IMR-90 (cell line): Measurements from ENCODE around the gene MTA2. TPM values are rescaled to one million over a fixed set of nuclear protein-coding genes. Genes with fewer than 3 reads are reported as not detected.
A peak's percentile ranks its signal among the peaks of the same experiment; 100 is the strongest.

Experiments used
- ATAC-seq: fragments of 200-7000 bp; cut with Tn5 transposase; 2 replicates; pipeline ENCODE4 v1.9.1; 2020; ENCODE audit warnings: low read depth, mild to moderate bottlenecking, moderate library complexity
- BruUV-seq: library from RNA; stranded (reverse); fragments of 400-500 nt; replicated peaks from 2 replicates; lab custom pipeline; 2021; lab: Mats Ljungman, UMichigan
- CTCF ChIA-PET: fragments of 300-600 bp; formaldehyde crosslinking; extraction: SDS; loops from one replicate; lab custom pipeline; 2021; ENCODE audit warnings: antibody characterized with exemption; lab: Yijun Ruan, JAX
- POLR2A ChIA-PET: fragments of 300-600 bp; sonication (Branson Sonifier 250); formaldehyde crosslinking; loops from one replicate; lab custom pipeline; 2022; ENCODE audit warnings: antibody characterized with exemption; ENCODE audit not compliant: unreplicated experiment; lab: Charles Lee
- DNase-seq: peaks from one replicate; pipeline ENCODE4 v3.0.0; 2013
- H2AFZ ChIP-seq: replicated peaks from 2 replicates; pipeline ENCODE3; 2013; ENCODE audit warnings: low read length, mild to moderate bottlenecking; ENCODE audit not compliant: poor library complexity
- H2AK5ac ChIP-seq: 2 replicates; pipeline ENCODE4 v1.6.1; 2013; ENCODE audit warnings: low read depth, low read length, inconsistent platforms
- H2AK9ac ChIP-seq: replicated peaks from 2 replicates; pipeline ENCODE3; 2013; ENCODE audit warnings: mild to moderate bottlenecking, low read depth, low read length, moderate library complexity; ENCODE audit not compliant: poor library complexity
- H2BK120ac ChIP-seq: 2 replicates; pipeline ENCODE4 v1.6.1; 2013; ENCODE audit warnings: low read depth, low read length, inconsistent platforms
- H2BK15ac ChIP-seq: 3 replicates; pipeline ENCODE4 v1.6.1; 2013; ENCODE audit warnings: low read depth, low read length, inconsistent platforms
- H2BK20ac ChIP-seq: 2 replicates; pipeline ENCODE4 v1.6.1; 2013; ENCODE audit warnings: low read depth, mild to moderate bottlenecking, inconsistent platforms, low read length, moderate library complexity
- H2BK5ac ChIP-seq: 2 replicates; pipeline ENCODE4 v1.6.1; 2013; ENCODE audit warnings: mild to moderate bottlenecking, low read depth, low read length, inconsistent platforms; ENCODE audit not compliant: poor library complexity, severe bottlenecking
- H3K14ac ChIP-seq: replicated peaks from 2 replicates; pipeline ENCODE4 v1.6.1; 2013; ENCODE audit warnings: low read depth, low read length, inconsistent platforms
- H3K18ac ChIP-seq: 2 replicates; pipeline ENCODE4 v1.6.1; 2013; ENCODE audit warnings: low read depth, low read length, control low read depth
- H3K23ac ChIP-seq: 2 replicates; pipeline ENCODE4 v1.6.1; 2013; ENCODE audit warnings: low read depth, low read length, inconsistent platforms
- H3K27ac ChIP-seq: 2 replicates; pipeline ENCODE4 v1.5.1; 2013; ENCODE audit warnings: mild to moderate bottlenecking, control low read depth, low read length; ENCODE audit not compliant: insufficient read depth
- H3K27me3 ChIP-seq: 2 replicates; pipeline ENCODE4 v1.6.1; 2013; ENCODE audit warnings: low read length; ENCODE audit not compliant: control insufficient read depth, insufficient read depth
- H3K36me3 ChIP-seq: 2 replicates; pipeline ENCODE4 v1.6.1; 2013; ENCODE audit warnings: low read length, mixed read lengths; ENCODE audit not compliant: control insufficient read depth, insufficient read depth
- H3K4ac ChIP-seq: 2 replicates; pipeline ENCODE4 v1.6.1; 2013; ENCODE audit warnings: low read depth, low read length, inconsistent platforms
- H3K4me1 ChIP-seq: 2 replicates; pipeline ENCODE4 v1.6.1; 2013; ENCODE audit warnings: low read length, mixed read lengths; ENCODE audit not compliant: control insufficient read depth, insufficient read depth
- H3K4me2 ChIP-seq: 2 replicates; pipeline ENCODE4 v1.6.1; 2013; ENCODE audit warnings: low read depth, mild to moderate bottlenecking, control low read depth, low read length, moderate library complexity
- H3K4me3 ChIP-seq: 2 replicates; pipeline ENCODE4 v1.5.1; 2013; ENCODE audit warnings: low read depth, mild to moderate bottlenecking, control low read depth, low read length, moderate library complexity; ENCODE audit not compliant: insufficient read depth
- H3K56ac ChIP-seq: 2 replicates; pipeline ENCODE4 v1.6.1; 2013; ENCODE audit warnings: low read length, inconsistent platforms; ENCODE audit not compliant: insufficient read depth; ENCODE audit errors: extremely low read depth
- H3K79me1 ChIP-seq, 2 experiments: 2 replicates each; pipeline ENCODE4 v1.6.1; 2013; ENCODE audit warnings: low read length in 2 of 2, inconsistent platforms in 1 of 2, low read depth in 1 of 2
- H3K9ac ChIP-seq: 2 replicates; pipeline ENCODE4 v1.6.1; 2013; ENCODE audit warnings: low read depth, low read length, control low read depth
- H3K9me1 ChIP-seq: 2 replicates; pipeline ENCODE4 v1.6.1; 2013; ENCODE audit warnings: low read length, inconsistent platforms; ENCODE audit not compliant: insufficient read depth
- H3K9me3 ChIP-seq: 2 replicates; pipeline ENCODE4 v1.6.1; 2013; ENCODE audit warnings: low read length; ENCODE audit not compliant: control insufficient read depth, insufficient read depth
- H4K20me1 ChIP-seq: 2 replicates; pipeline ENCODE4 v1.6.1; 2013; ENCODE audit warnings: low read length, inconsistent platforms; ENCODE audit not compliant: insufficient read depth
- H4K5ac ChIP-seq: 2 replicates; pipeline ENCODE4 v1.6.1; 2013; ENCODE audit warnings: mild to moderate bottlenecking, low read depth, low read length, control low read depth
- H4K8ac ChIP-seq, 2 experiments: 2 replicates each; pipeline ENCODE4 v1.6.1; 2013; ENCODE audit warnings: low read depth in 2 of 2, low read length in 2 of 2, control low read depth in 1 of 2, inconsistent platforms in 1 of 2
- H4K91ac ChIP-seq: 2 replicates; pipeline ENCODE4 v1.6.1; 2013; ENCODE audit warnings: low read depth, low read length, inconsistent platforms; ENCODE audit not compliant: insufficient read depth
- CEBPB ChIP-seq: IDR thresholded peaks from 2 replicates; pipeline ENCODE4 v1.6.1; 2012; ENCODE audit warnings: low read depth, low read length, improper control_type of control experiment
- MXI1 ChIP-seq: IDR thresholded peaks from 2 replicates; pipeline ENCODE4 v1.6.1; 2012; ENCODE audit warnings: low read depth, mild to moderate bottlenecking, low read length, moderate library complexity, borderline replicate concordance
- whole genome bisulfite sequencing, 2 experiments: methylation state at CpG; one replicate each; pipeline versions ENCODE4 v1.1.5 to v1.1.7; 2013; ENCODE audit warnings: missing lambda C conversion rate in 2 of 2; ENCODE audit not compliant: insufficient read length in 1 of 2; ENCODE audit errors: extremely low coverage in 2 of 2; 5-methylcytosine and 5-hydroxymethylcytosine counted together
- dilution Hi-C: fragments of 300-500 bp; cut with HindIII; formaldehyde crosslinking; loops from one replicate; pipeline ENCODE4 v1.14.3; 2018; ENCODE audit warnings: low sequenced_read_pairs; ENCODE audit not compliant: unreplicated experiment
- in situ Hi-C: fragments of 300-500 bp; cut with MboI; formaldehyde crosslinking; loops from 3 replicates; pipeline ENCODE4 v1.14.3; 2019; ENCODE audit warnings: low sequenced_read_pairs, inconsistent platforms, mixed read lengths
- intact Hi-C: fragments of 100-400 bp; cut with micrococcal nuclease; formaldehyde crosslinking; loops from 2 replicates; pipeline ENCODE4 v1.10.0; 2022
- polyA plus RNA-seq, 3 experiments: library from polyadenylated mRNA; depleted of rRNA; stranded (reverse); fragments of >200 nt; gene quantifications; 2 replicates each; pipeline ENCODE4 v1.2.3, GENCODE V29; 2012; ENCODE audit warnings: low replicate concordance in 1 of 3
- total RNA-seq: library from RNA; depleted of rRNA; stranded (reverse); fragments of >200 nt; gene quantifications from 2 replicates; pipeline ENCODE4 v1.2.3, GENCODE V29; 2012
- TF ChIP-seq, protein P1 (sequence below): conservative IDR thresholded peaks from 2 replicates; pipeline ENCODE4 v1.5.1; 2012; ENCODE audit warnings: mild to moderate bottlenecking, low read depth, low read length, improper control_type of control experiment
- TF ChIP-seq, protein P2 (sequence below): fragments of 150-350 bp; IDR thresholded peaks from 2 replicates; pipeline ENCODE4 v1.6.1; 2017; ENCODE audit warnings: mild to moderate bottlenecking, antibody characterized with exemption, low read length, low read depth

MTA2 gene
- total and polyA plus RNA-seq, 2 of the 4 experiments (the other 2 are of a cell fraction): 34.8 to 136 TPM

DNA sequence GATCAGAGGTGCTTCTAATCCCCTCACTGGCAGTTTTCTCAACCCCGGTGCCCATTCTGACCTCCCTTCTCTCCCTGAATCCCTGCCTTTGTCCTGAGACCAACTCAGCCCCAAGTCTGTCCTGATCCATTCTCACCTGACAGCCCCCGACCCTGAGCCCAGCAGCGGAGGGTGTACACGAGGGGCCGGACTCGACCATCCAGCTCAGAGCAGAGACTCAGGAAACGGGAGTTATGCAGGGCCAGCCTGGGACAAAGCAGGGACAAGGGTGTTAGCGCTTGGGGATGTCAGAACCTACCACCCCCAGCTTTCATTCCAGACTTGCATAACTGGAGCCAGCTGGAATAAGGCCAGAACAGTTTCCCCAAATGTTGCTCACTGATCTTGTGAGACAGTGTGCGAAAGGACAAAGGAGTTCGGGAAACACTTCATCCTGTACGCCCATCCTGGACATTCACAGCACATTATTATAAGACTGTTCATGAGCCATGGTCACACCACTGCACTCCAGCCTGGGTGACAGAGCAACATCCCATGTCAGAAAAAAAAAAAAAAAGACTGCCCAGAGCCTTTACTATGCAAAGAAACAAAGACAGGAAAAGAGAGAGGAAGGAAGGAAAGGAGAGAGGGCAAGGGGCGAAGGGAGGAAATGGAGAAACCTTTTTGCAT, 24.5 kb downstream of the MTA2 start:
- Histone ChIP-seq H3K4ac (no peak overlapping the region; the same call in 1 of the 2 replicates), H3K4me3 (no peak overlapping the region), H2AFZ (peak overlapping the region; percentile 21), H3K18ac (no peak overlapping the region), H3K9me1 (peaks cover 8% of the 10 kb centered on the region), H4K91ac (no peak overlapping the region), H4K5ac (no peak overlapping the region), H2BK120ac (no peak overlapping the region), H3K56ac (no peak overlapping the region), H2AK5ac (peak overlapping the region; percentile 26; the same call in 1 of the 2 replicates), H3K36me3 (peaks cover 37% of the 10 kb centered on the region), H3K9ac (no peak overlapping the region), H3K79me1 (peaks cover 10 to 50% of the 10 kb centered on the region in 2 experiments; a peak in 3 of 4 replicates), H4K20me1 (peaks cover 11% of the 10 kb centered on the region), H2BK5ac (no peak overlapping the region), H3K27me3 (no peaks in the 10 kb centered on the region), H3K4me2 (no peak overlapping the region), H3K23ac (peak overlapping the region; percentile 50; the same call in 1 of the 2 replicates), H2BK15ac (no peak overlapping the region), H3K4me1 (peaks cover 11% of the 10 kb centered on the region), H2AK9ac (peak overlapping the region; percentile 89), H3K9me3 (no peaks in the 10 kb centered on the region), H3K14ac (no peak overlapping the region), H2BK20ac (no peak overlapping the region), H4K8ac (no peak overlapping the region), H3K27ac (no peak overlapping the region)
- no peak for TF ChIP-seq CEBPB
- TF ChIP-seq, protein P1, sequence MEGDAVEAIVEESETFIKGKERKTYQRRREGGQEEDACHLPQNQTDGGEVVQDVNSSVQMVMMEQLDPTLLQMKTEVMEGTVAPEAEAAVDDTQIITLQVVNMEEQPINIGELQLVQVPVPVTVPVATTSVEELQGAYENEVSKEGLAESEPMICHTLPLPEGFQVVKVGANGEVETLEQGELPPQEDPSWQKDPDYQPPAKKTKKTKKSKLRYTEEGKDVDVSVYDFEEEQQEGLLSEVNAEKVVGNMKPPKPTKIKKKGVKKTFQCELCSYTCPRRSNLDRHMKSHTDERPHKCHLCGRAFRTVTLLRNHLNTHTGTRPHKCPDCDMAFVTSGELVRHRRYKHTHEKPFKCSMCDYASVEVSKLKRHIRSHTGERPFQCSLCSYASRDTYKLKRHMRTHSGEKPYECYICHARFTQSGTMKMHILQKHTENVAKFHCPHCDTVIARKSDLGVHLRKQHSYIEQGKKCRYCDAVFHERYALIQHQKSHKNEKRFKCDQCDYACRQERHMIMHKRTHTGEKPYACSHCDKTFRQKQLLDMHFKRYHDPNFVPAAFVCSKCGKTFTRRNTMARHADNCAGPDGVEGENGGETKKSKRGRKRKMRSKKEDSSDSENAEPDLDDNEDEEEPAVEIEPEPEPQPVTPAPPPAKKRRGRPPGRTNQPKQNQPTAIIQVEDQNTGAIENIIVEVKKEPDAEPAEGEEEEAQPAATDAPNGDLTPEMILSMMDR: no peak
- no peak for TF ChIP-seq MXI1
- TF ChIP-seq, protein P2, sequence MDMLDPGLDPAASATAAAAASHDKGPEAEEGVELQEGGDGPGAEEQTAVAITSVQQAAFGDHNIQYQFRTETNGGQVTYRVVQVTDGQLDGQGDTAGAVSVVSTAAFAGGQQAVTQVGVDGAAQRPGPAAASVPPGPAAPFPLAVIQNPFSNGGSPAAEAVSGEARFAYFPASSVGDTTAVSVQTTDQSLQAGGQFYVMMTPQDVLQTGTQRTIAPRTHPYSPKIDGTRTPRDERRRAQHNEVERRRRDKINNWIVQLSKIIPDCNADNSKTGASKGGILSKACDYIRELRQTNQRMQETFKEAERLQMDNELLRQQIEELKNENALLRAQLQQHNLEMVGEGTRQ: no peak
- CTCF ChIA-PET: interaction anchor here (1.4 kb wide), 1 partner anchor 14 kb away, joined by 3 read pairs; the partner anchor contains the start of gene TUT1
- POLR2A ChIA-PET: interaction anchor here (0.7 kb wide), 1 partner anchor 34 kb away, joined by 7 read pairs; no protein-coding TSS in a partner anchor
- intact Hi-C loops: no loop called here
- in situ Hi-C loops: no loop called here
- no TSS peak for BruUV-seq
- DNase-seq (peak; percentile 26), ATAC-seq (no peak)
- dilution Hi-C loops: no loop called here
- 87% methylated on average over 3 of the region's 12 CpGs; no CpG with 5 or more reads in 1 of the 2 experiments for WGBS, 2 experiments
